GM18907 (cell line): ENCODE results near the gene KRTAP9-6.
"Not testable (repeated sequence)": the region's sequence is repeated elsewhere in the genome, so short reads cannot be mapped to it uniquely, and the experiment has no call there.

Experiments
- ATAC-seq: cut with Tn5 transposase; IDR thresholded peaks from one replicate; pipeline ENCODE4 v1.9.1; 2021; ENCODE audit warnings: mild to moderate bottlenecking, moderate library complexity; ENCODE audit not compliant: unreplicated experiment

The KRTAP9-6 gene, protein sequence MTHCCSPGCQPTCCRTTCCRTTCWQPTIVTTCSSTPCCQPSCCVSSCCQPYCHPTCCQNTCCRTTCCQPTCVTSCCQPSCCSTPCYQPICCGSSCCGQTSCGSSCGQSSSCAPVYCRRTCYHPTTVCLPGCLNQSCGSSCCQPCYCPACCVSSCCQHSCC

DNA sequence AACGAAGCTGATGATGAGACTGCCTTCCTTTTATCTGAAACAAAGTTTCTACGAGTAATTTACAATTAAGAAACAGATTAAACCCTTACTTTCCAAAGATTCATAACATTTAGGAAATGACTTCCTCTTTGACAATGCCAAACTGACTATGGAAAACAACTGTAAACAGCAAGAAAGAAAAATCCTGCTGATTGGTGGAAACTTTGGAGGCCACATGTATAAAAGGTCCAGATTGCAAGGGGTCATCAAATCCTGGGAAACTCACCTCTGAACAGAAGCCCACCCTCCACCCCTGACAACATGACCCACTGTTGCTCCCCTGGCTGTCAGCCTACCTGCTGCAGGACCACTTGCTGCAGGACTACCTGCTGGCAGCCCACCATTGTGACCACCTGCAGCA is at the start of gene KRTAP9-6:
Gene KRTAP9-6 (plus strand): TSS at position 301 of the 400 bp plus-strand sequence. CDS start 0 bp downstream, at position 301.
- ATAC-seq: no peak

- no peak for ATAC-seq
Measured at GRCh38 chr17:41215681-41216080, 49.5 kb upstream of the KRTAP9-6 start.

DNA sequence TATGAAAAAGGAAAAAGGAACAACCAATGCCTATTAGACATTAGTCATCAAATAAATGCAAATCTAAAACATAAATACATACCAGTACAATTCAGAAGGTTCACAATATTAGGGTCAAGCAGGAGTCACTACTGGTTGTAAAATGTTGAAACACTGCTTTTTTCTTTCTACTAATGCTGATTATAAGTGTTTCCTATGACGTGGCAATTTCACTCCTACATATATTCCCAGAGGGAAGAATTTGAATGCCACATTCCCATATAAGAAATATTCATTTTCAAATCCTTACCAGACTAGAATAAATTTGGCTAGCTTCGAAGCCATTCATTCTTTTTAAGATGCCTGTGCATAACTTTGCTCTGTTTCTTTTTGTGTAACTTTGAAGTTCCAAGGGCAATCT is 41.4 kb upstream of the KRTAP9-6 start:
- ATAC-seq: no peak

- ATAC-seq: no peak
Measured at GRCh38 chr17:41226051-41226450, 39.1 kb upstream of the KRTAP9-6 start.

GRCh38 chr17:41226598-41227095 is 38.5 kb upstream of the KRTAP9-6 start, which contains the start of gene KRTAP9-2:
KRTAP9-2 (plus strand) TSS chr17:41226648; CDS start chr17:41226655, 7 bp downstream.
- not testable (repeated sequence) for ATAC-seq

DNA sequence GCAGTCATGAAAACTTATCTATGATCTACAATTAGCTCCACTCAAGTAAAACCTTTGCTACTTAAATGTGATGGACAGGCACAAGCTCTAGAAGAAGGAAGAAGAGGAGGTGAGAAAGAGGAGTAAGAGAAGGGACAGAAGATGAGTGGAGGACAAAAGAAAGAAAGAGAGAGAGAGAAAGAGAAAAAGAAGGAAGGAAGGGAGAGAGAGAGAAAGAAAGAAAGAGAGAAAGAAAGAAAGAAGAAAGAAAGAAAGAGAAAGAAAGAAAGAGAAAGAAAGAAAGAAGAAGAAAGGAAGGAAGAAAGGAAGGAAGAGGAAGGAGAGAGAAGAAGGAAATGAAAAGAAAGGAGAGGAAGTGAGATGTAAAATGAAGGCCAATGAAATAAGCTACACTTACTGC is 35.1 kb upstream of the KRTAP9-6 start:
- no peak for ATAC-seq

GRCh38 chr17:41231731-41232130 is 33.4 kb upstream of the KRTAP9-6 start:
- ATAC-seq: no peak

GRCh38 chr17:41232399-41233105 is 32.6 kb upstream of the KRTAP9-6 start, which contains the start of gene KRTAP9-3:
KRTAP9-3 (plus strand) TSS chr17:41232449; CDS start chr17:41232502, 53 bp downstream.
- ATAC-seq: not testable (repeated sequence)

DNA sequence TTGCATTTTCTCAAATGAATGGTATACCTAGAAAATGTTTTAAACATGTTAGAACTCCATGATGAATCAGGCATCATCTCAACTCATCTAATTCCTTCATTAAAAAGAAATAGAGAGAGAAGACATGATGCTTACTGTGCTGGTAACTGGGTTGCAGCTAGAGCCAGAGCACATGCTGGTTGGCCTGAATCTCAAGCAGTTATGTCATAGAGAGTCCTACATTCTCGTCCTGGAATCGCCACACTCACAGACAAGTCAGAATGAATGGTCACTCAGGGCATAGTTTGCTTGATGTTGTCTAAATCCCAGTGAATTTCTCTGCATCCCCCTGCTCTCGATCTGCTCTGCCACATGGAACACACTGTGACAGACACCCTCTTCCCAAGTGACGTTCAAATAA is 28.1 kb upstream of the KRTAP9-6 start:
- not testable (repeated sequence) for ATAC-seq

DNA sequence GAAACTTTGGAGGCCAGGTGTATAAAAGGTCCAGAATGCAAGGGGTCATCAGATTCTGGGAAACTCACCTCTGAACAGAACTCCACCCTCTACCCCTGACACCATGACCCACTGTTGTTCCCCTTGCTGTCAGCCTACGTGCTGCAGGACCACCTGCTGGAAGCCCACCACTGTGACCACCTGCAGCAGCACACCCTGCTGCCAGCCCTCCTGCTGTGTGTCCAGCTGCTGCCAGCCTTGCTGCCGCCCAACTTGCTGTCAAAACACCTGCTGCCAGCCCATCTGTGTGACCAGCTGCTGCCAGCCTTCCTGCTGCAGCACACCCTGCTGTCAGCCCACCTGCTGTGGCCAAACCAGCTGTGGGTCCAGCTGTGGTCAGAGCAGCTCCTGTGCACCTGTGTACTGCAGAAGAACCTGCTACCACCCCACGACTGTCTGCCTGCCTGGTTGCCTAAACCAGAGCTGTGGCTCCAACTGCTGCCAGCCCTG is 27.2 kb upstream of the KRTAP9-6 start, which contains the start of gene KRTAP9-8:
Gene KRTAP9-8 (plus strand): TSS at position 51 of the 489 bp plus-strand sequence. CDS start 53 bp downstream, at position 104.
- ATAC-seq: not testable (repeated sequence)

DNA sequence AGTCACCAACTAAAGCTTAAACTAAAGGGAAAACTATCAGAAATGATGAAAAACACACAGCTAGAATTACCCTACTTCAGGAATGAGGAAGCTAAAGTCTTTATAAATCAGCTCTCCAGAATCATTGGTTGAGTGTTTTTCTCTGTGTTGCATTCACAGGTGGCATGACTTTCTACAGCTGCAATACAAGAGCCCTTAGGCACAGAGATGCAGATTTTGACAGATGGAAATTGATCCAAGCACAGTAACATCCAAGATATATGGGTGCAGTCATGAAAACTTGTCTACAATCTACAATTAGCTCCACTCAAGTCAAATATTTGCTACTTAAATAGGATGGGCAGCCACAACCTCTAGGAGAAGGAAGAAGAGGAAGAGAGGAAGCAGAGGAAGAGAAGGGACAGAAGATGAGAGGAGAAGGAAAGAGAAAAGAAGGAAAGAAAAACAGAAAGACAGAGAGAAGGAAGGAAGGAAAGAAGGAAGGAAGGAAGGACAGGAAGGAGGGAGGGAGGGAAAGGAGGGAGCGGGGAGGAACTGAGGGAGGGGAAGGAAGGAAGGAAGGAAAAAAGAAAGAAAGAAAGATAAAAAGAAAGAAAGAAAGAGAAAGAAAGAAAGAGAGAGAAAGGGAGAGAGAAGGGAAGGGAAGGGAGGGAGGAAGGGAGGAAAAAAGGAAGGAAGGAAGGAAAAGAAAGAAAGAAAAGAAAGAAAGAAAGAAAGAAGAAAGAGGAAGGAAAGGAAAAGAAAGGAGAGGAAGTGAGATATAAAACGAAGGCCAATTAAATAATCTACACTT is 18.0 kb upstream of the KRTAP9-6 start:
- not testable (repeated sequence) for ATAC-seq

- not testable (repeated sequence) for ATAC-seq
Measured at GRCh38 chr17:41249637-41250240, 15.4 kb upstream of the KRTAP9-6 start, which contains the start of gene KRTAP9-4. KRTAP9-4 (plus strand) TSS chr17:41249687; CDS start chr17:41249721, 34 bp downstream.

GRCh38 chr17:41251261-41251660 is 13.9 kb upstream of the KRTAP9-6 start:
- ATAC-seq: no peak

DNA sequence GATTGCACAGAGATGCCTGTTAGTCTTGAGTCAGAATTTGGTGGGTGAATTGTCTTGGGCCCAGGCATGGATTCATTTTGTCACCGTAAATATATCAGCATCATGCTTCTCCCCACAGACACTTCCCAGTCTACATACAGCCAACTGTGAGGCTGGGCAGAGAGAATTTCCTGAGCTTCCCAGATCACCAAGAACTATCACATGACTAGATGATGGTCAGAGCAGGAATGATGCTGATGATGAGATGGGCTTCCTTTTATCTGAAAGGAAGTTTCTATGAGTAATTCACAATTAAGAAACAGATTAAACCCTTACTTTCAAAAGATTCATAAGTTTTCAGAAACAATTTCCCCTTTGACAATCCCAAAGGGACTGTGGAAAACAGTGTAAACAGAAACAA is 10.3 kb upstream of the KRTAP9-6 start:
- ATAC-seq: no peak

GRCh38 chr17:41255381-41256290 is 9.5 kb upstream of the KRTAP9-6 start, which contains the start of gene KRTAP9-9:
KRTAP9-9 (plus strand) TSS chr17:41255384.
- not testable (repeated sequence) for ATAC-seq

DNA sequence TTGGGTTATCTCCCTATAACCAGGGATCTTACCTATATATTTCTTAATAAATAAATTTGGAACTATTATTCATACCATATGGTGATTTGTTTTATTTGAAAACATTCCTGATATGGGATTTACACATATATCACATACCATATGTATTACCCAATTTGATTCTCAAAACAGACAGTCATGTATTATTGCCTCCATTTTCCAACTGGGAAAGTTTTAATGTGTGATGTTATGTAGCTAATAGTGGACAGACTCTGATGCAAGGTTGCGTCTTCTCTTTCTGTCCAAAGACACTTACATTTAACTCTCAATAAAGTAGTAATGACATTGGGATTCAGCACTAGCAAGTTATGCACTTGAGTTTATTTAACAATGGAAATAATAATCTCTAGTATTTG is 8.9 kb upstream of the KRTAP9-6 start:
- no peak for ATAC-seq

DNA sequence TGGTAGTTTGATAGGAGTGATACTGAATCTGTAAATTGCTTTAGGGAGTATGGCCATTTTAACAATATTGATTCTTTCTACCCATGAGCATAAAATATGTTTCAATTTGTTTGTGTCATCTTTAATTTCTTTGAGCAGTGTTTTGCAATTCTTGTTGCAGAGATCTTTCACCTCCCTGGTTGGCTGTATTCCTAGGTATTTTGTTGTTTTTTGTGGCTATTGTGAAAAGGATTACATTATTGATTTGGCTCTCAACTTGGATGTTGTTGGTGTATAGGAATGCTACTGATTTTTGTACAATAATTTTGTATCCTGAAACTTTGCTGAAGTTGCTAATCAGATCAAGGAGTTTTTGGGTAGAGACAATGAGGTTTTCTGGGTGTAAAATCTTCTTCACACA is 6.8 kb upstream of the KRTAP9-6 start:
- no peak for ATAC-seq

DNA sequence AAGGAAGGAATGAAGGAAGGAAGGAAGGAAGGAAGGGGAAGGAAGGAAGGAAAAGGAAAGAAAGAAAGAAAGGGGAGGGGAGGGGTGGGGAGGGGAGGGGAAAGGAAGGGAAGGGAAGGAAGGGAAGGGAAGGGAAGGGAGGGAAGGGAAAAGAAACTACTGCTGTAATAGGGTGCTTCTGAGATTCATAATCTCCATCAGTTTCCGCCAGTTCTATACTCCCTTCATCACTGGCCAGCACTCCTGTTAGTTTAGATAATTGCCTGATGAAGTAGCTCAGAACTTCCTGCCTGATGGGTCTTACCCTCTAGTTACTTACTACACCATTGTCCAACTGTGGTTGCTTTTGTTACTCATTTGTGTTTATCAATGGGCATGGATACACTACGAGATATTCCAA is 2.0 kb upstream of the KRTAP9-6 start:
- ATAC-seq: no peak

GRCh38 chr17:41264599-41264998 is 579 bp upstream of the KRTAP9-6 start:
- no peak for ATAC-seq
